Astrocyte (in vitro differentiated cells and primary cell): ENCODE measurements around the gene GDF7. TPM values are rescaled to one million over a fixed set of nuclear protein-coding genes. Genes with fewer than 3 reads are reported as not detected.
"Not testable (repeated sequence)": the region's sequence is repeated elsewhere in the genome, so short reads cannot be mapped to it uniquely, and the experiment has no call there.

Experiments
- DNase-seq: peaks from one replicate; pipeline ENCODE4 v3.0.0-alpha.2; 2010; ENCODE audit warnings: low read depth
- FAIRE-seq: peaks from 2 replicates; lab custom pipeline; 2011; peaks lifted over from hg19 to GRCh38; lab: Jason Lieb, UNC
- H2AFZ ChIP-seq: 2 replicates; pipeline ENCODE4 v1.6.0; 2012; ENCODE audit warnings: low read depth, low read length, inconsistent platforms
- H3K27ac ChIP-seq: 2 replicates; pipeline ENCODE4 v1.5.1; 2011; ENCODE audit warnings: low read depth, low read length, inconsistent platforms
- H3K27me3 ChIP-seq: 2 replicates; pipeline ENCODE4 v1.6.0; 2011; ENCODE audit warnings: low read length, inconsistent platforms; ENCODE audit not compliant: insufficient read depth
- H3K36me3 ChIP-seq: 2 replicates; pipeline ENCODE4 v1.5.1; 2011; ENCODE audit warnings: low read length, inconsistent platforms; ENCODE audit not compliant: insufficient read depth
- H3K4me1 ChIP-seq: 2 replicates; pipeline ENCODE4 v1.5.1; 2011; ENCODE audit warnings: low read length, inconsistent platforms; ENCODE audit not compliant: insufficient read depth
- H3K4me2 ChIP-seq: 2 replicates; pipeline ENCODE4 v1.6.0; 2012; ENCODE audit warnings: low read length, inconsistent platforms
- H3K4me3 ChIP-seq: 2 replicates; pipeline ENCODE4 v1.5.1; 2011; ENCODE audit warnings: low read depth, mild to moderate bottlenecking, low read length, inconsistent platforms; ENCODE audit not compliant: insufficient read depth
- H3K79me2 ChIP-seq: 2 replicates; pipeline ENCODE4 v1.6.0; 2012; ENCODE audit warnings: mild to moderate bottlenecking, low read length, inconsistent platforms; ENCODE audit not compliant: insufficient read depth
- H3K9ac ChIP-seq: 2 replicates; pipeline ENCODE4 v1.6.0; 2012; ENCODE audit warnings: mild to moderate bottlenecking, low read length, inconsistent platforms
- H3K9me3 ChIP-seq: 2 replicates; pipeline ENCODE4 v1.5.1; 2012; ENCODE audit warnings: low read depth, mild to moderate bottlenecking, low read length, inconsistent platforms; ENCODE audit not compliant: insufficient read depth
- H4K20me1 ChIP-seq: 2 replicates; pipeline ENCODE4 v1.6.0; 2012; ENCODE audit warnings: low read length, inconsistent platforms; ENCODE audit not compliant: insufficient read depth
- H3K27ac Mint-ChIP-seq: one replicate; pipeline ENCODE4 v1.8.0; 2021; ENCODE audit warnings: mild to moderate bottlenecking, mixed read lengths; ENCODE audit not compliant: unreplicated experiment
- H3K27me3 Mint-ChIP-seq: one replicate; pipeline ENCODE4 v1.8.0; 2021; ENCODE audit warnings: low read depth, mixed read lengths; ENCODE audit not compliant: unreplicated experiment
- H3K36me3 Mint-ChIP-seq: one replicate; pipeline ENCODE4 v1.8.0; 2021; ENCODE audit warnings: low read depth, mixed read lengths; ENCODE audit not compliant: unreplicated experiment
- H3K4me1 Mint-ChIP-seq: one replicate; pipeline ENCODE4 v1.8.0; 2021; ENCODE audit warnings: low read depth, mixed read lengths; ENCODE audit not compliant: unreplicated experiment
- H3K4me3 Mint-ChIP-seq: one replicate; pipeline ENCODE4 v1.8.0; 2021; ENCODE audit warnings: mild to moderate bottlenecking, moderate library complexity, mixed read lengths; ENCODE audit not compliant: unreplicated experiment
- H3K9me3 Mint-ChIP-seq: one replicate; pipeline ENCODE4 v1.8.0; 2021; ENCODE audit warnings: mild to moderate bottlenecking, mixed read lengths; ENCODE audit not compliant: unreplicated experiment
- EZH2 ChIP-seq: IDR thresholded peaks from 2 replicates; pipeline ENCODE4 v1.6.1; 2012; ENCODE audit warnings: mild to moderate bottlenecking, low read length, inconsistent platforms; ENCODE audit not compliant: insufficient read depth
- total RNA-seq: library from RNA; stranded (reverse); gene quantifications from 2 replicates; pipeline ENCODE4 v1.2.1, GENCODE V29; 2021
- TF ChIP-seq, protein P1 (sequence below): IDR thresholded peaks from 2 replicates; pipeline ENCODE4 v1.5.1; 2011; ENCODE audit warnings: low read depth, mild to moderate bottlenecking, inconsistent platforms, low read length, moderate library complexity; ENCODE audit not compliant: insufficient read depth

GDF7 gene
- total RNA-seq, 1 donor from 2014 or later = 1.9 TPM

DNA sequence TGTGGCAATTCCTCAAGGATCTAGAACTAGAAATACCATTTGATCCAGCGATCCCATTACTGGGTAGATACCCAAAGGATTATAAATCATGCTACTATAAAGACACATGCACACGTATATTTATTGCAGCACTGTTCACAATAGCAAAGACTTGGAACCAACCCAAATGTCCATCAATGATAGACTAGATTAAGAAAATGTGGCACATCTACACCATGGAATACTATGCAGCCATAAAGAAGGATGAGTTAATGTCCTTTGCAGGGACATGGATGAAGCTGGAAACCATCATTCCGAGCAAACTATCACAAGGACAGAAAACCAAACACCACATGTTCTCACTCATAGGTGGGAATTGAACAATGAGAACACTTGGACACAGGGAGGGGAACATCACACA is 49.2 kb downstream of the GDF7 start:
- not testable (repeated sequence) for H3K9me3 Mint-ChIP-seq, H3K36me3 ChIP-seq, H3K27ac ChIP-seq, H3K27me3 ChIP-seq, H3K36me3 Mint-ChIP-seq, H3K79me2 ChIP-seq, H3K4me3 Mint-ChIP-seq, H3K27me3 Mint-ChIP-seq, H3K4me1 ChIP-seq, H3K9me3 ChIP-seq, H3K9ac ChIP-seq, H2AFZ ChIP-seq, DNase-seq, H3K27ac Mint-ChIP-seq, H3K4me1 Mint-ChIP-seq, FAIRE-seq, H3K4me2 ChIP-seq, H4K20me1 ChIP-seq, H3K4me3 ChIP-seq

DNA sequence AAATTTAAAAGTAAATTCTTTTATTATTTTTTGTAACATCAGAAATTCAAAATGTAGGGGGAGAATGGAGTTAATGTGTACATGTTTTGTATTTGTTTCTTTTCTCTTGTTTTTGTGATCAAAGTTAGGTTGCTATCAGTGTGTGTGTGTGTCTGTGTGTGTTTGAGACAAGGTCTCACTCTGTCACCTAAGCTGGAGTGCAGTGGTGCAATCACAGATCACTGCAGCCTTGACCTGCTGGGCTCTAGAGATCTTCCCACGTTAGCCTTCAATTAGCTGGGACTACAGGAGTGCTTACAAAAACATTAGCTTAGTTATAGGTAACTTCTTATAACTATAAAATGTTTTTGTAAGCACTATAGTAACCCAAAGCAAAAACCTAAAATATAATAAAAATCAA is 50.7 kb downstream of the GDF7 start:
- Mint-ChIP-seq H3K9me3 (peaks cover 4% of the 10 kb centered on the region), H3K4me1 (no peaks in the 10 kb centered on the region), H3K4me3 (no peak overlapping the region), H3K27ac (no peak overlapping the region), H3K27me3 (no peaks in the 10 kb centered on the region), H3K36me3 (peaks cover 4% of the 10 kb centered on the region)
- Histone ChIP-seq H3K27ac (no peak overlapping the region), H3K4me1 (no peaks in the 10 kb centered on the region), H2AFZ (no peak overlapping the region), H3K4me3 (no peak overlapping the region), H3K4me2 (no peak overlapping the region), H3K9ac (no peak overlapping the region), H3K79me2 (peaks cover 3% of the 10 kb centered on the region), H3K27me3 (no peaks in the 10 kb centered on the region), H3K36me3 (no peaks in the 10 kb centered on the region), H4K20me1 (no peaks in the 10 kb centered on the region), H3K9me3 (no peaks in the 10 kb centered on the region)
- FAIRE-seq = no peak
- TF ChIP-seq EZH2 = no peak
- TF ChIP-seq, protein P1, sequence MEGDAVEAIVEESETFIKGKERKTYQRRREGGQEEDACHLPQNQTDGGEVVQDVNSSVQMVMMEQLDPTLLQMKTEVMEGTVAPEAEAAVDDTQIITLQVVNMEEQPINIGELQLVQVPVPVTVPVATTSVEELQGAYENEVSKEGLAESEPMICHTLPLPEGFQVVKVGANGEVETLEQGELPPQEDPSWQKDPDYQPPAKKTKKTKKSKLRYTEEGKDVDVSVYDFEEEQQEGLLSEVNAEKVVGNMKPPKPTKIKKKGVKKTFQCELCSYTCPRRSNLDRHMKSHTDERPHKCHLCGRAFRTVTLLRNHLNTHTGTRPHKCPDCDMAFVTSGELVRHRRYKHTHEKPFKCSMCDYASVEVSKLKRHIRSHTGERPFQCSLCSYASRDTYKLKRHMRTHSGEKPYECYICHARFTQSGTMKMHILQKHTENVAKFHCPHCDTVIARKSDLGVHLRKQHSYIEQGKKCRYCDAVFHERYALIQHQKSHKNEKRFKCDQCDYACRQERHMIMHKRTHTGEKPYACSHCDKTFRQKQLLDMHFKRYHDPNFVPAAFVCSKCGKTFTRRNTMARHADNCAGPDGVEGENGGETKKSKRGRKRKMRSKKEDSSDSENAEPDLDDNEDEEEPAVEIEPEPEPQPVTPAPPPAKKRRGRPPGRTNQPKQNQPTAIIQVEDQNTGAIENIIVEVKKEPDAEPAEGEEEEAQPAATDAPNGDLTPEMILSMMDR = no peak
- DNase-seq = no peak

- Histone ChIP-seq H4K20me1 (no peaks in the 10 kb centered on the region), H3K4me3 (no peak overlapping the region), H3K4me1 (no peaks in the 10 kb centered on the region), H3K36me3 (no peaks in the 10 kb centered on the region), H3K27ac (no peak overlapping the region), H2AFZ (no peak overlapping the region), H3K4me2 (no peak overlapping the region), H3K9ac (no peak overlapping the region), H3K27me3 (no peaks in the 10 kb centered on the region), H3K79me2 (peaks cover 3% of the 10 kb centered on the region), H3K9me3 (no peaks in the 10 kb centered on the region)
- DNase-seq = no peak
- no peaks in the 10 kb centered on the region for H3K27me3 Mint-ChIP-seq
- peaks cover 11% of the 10 kb centered on the region for H3K4me1 Mint-ChIP-seq
- FAIRE-seq = no peak
- no peak overlapping the region for H3K4me3 Mint-ChIP-seq
- H3K36me3 Mint-ChIP-seq = peaks cover 2% of the 10 kb centered on the region
- TF ChIP-seq EZH2 = no peak
- TF ChIP-seq, protein P1 = no peak
- no peak overlapping the region for H3K27ac Mint-ChIP-seq
- H3K9me3 Mint-ChIP-seq = no peaks in the 10 kb centered on the region
Observed at GRCh38 chr2:20722592-20723240, 55.8 kb downstream of the GDF7 start.
